Activated CD8-positive, alpha-beta memory T cell treated with anti-CD3 and anti-CD28 coated beads, Interleukin-2, amount 50 U/mL, for 24 hours (primary cell): ENCODE data around the gene NIPAL1.

Source experiments
- DNase-seq: peaks from one replicate; pipeline ENCODE4 v3.0.0-alpha.2; 2020; ENCODE audit errors: extremely low read depth

Gene NIPAL1

DNA sequence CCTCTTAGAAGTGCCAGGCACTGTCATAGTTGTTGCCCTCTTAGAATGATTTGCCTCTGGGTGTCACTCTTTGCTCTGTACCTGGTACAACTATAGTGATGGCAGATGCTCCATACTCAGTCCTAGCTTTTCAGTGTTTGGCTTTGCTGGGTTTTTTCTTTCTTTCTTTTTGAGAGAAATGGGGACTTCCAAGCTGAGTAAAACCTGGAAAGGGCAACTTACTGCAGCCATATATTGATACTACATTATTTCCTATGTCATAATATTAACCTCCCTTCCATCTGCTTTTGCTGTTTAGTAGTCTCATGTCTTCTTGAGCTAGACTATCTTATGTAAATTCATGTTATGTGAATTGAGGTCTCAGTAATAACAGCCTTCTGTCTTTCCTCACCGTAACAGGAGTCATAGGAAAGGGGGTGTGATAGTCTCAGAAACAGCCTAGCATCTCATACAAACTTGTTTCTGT is 49.0 kb downstream of the NIPAL1 start:
- DNase-seq: no peak

DNA sequence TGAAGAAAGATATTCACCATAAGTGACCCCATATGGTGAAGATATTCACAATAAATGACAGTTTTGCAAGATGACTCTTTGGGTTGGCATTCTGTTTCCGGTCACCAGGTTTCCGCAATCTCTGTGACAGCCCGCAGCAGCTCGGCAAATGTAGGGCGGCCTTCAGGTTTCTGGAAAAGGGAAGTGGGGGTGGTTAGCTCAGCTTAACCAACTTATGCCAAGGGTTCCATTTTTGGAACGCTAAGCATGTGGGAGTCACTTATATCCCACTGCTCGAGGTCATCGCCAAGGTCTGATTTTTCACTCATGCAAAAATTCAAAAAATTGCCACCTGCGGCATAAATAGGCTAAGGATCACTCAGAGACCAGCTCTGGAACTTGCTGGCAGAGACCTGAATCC is 51.0 kb downstream of the NIPAL1 start:
- DNase-seq: no peak

DNA sequence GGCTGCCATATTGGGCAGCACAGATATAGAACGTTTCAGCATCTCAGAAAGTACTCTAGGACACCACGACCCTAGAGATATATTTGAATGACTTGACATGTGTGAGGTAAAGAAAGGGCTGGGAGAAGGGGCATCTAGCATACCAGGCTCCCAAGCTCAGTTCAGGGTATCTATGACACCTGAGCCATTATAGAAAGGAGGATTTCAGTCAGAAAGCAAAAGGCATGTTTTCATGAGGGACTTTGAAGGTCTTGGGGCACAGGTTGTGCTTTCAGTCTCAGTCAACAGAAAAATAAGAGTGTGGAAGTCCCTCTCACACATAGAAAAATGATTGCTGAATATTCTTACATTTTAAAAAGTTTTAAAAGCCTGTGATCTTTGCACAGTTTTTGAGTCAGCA is 51.6 kb downstream of the NIPAL1 start:
- DNase-seq: no peak

DNA sequence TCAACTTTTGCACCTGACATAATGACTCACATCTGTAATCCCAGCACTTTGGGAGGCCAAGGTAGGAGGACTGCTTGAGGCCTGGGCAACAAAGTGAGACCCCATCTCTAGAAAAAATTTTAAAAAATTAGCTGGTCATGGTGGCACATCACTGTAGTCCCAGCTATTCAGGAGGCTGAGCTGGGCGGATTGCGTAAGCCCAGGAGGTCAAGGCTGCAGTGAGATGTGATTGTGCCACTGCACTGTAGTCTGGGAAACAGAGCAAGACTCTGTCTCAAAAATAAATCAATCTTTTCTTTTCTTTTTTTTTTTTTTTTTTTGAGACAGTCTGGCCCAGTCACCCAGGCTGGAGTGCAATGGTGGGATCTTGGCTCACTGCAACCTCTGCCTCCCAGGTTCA is 52.5 kb downstream of the NIPAL1 start:
- no peak for DNase-seq

DNA sequence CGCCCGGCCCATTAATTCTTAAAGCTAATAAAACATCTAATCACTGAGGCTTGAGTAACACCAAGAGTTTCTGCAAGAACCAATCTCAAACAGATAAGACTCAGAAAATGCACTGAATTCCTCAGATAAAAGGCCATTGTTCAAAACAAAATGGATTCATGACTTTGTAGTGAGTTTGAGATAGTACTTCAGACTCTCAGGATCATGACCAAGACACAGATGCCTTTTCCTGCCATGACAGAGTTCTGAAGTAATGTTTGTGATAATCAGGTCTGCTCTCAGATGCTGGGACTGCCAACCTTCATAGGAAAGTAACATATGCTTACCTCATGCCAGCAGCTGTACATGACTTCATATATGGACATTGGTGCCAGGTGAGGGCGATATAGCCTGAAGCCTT is 54.6 kb downstream of the NIPAL1 start:
- DNase-seq: no peak

DNA sequence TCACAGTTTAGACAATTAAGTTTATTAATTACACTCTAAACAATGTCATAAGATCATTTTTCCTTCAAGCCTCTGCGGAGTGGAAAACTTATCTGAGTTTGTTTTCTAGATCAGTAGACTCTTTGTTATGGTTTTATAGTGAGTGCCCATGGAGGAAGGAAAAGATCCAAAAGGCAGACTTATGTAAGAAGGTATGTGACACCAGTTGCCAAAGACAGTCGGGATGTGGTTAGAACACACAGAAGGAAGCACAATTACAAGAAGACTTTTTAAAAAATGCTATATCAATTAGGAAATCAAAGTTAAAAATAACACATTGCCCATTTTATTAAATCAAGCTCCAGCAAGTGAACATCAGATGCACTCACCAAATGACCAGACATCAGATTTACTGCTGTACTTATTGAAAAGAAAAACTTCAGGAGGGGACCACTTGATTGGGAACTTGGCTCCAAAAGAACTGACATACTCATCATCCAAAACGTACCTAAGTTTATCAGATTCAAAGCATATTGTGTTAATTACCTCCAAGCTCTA is 57.1 kb downstream of the NIPAL1 start:
- DNase-seq: no peak

DNA sequence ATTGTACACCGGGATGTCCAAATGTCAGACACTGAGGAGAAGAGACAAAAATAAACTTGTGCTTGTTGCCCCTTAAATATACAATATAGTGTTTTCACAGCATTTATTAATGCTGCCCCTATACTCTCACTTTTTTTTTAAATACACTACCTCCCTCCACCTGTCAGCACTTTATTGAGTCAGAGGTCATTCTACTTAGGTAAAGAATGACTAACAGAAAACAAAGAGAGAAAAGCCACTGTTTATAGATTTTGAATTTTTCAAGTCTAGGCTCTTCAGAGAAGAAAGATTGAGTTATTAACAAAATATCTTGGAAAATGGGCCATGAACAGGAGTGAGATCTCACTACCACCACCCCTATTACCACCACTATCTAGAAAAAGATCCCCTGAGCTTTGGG is 58.1 kb downstream of the NIPAL1 start:
- DNase-seq: no peak

DNA sequence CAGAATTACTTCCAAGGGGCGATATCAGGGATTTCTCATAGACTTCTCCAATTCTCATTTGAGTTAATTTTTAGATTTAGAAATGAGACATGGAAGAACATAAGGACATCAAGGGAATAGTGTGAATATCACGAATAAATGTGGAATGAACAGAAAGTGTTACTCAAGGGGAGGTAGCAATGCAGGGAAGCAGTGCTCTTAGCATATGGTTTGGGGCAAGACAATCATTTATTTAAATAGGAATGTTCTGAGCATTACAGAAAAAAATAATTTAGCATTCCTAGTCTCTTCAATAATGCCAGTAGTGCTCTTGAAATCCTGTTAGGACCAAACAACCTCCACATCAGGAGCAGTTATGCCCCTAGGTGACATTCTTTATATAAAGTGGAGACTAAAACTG is 61.9 kb downstream of the NIPAL1 start:
- DNase-seq: no peak

DNA sequence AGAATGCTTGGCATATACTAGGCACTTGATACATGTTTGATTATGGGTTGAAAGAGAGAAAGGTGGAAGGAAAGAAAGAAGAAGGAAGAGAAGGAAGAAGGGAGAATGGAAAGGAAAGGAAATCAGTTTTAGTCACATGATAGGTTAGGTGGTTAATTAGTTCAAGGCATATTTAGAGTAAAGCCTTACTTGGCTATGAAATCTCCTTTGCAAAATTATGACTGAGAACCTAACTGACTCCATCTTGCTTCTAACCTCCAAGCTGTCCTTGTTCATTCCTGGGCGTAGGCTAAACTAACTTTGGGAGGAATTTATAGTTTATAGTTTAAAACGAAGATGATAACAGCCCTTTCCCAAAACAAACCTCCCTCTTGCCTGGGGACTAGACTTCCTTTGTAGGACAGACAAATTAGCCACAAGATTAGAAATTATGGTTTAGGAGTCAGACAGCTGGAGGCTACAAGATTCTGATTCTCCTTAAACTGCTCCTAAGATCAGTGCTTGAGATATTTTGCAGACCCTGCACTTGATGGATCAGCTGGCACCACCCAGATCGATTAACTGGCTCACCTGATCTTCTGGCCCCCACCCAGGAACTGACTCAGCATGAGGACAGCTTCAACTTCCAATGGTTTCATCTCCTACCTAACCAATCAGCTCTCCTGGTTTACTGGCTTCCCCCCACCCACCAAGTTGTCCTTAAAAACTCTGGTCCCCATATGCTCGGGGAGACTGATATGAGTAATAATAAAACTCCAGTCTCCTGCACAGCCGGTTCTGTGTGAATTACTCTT is 62.5 kb downstream of the NIPAL1 start:
- DNase-seq: no peak

DNA sequence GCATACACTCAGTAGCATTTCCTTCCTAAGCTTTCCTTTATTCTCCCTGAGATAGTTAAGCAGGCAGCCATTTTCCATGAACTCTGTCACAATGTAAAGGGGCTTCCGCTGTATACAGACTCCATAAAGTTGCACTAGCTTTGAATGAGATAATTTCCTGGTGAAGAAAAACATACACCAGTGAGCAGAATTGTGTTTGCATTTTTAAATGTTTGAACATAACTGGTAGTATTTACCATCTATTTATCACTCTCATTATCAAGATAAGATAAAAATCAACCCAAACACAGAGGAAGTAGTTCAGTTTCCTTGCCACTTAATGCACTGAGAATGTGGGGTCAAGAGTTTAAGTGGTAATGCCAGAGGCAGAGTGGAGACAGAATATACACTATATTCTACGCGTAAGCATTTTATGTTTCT is 63.4 kb downstream of the NIPAL1 start:
- DNase-seq: no peak

DNA sequence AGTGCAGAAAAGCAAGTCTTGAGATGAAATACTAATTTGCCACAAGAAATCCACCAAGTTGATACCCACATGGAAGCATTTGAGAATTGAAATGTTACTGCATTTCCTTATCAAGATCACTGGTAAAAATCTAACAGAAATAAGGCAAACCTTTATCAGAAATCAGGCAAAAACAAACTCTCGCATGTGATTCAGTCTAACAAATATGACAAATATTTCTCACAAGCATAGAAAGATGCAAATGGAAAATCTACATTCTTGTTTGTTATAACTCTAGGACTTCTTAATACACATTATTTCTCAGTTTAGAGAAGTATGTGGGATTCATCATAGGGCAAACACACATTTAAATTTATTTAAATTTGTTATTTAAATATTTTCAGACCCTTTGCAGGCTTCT is 64.6 kb downstream of the NIPAL1 start:
- no peak for DNase-seq

DNA sequence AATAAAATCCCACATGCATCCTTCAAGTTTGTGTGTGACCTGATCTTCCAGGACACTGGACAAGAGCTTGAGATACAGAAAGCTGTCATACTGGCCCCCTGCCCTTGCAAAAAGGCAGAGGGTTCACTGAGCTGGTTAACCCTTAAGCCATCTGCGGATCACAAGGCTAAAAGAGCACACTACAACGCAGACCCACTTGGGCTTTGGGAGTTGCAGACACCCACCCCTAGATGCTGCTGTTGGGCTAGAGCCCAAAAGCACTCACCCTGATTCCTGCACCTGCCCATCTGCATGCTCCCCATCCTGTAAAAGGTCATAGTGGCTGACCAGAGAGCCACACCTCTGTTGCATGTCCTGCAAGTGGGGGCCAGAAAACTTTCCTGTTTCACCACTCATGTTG is 66.4 kb downstream of the NIPAL1 start:
- DNase-seq: no peak

DNA sequence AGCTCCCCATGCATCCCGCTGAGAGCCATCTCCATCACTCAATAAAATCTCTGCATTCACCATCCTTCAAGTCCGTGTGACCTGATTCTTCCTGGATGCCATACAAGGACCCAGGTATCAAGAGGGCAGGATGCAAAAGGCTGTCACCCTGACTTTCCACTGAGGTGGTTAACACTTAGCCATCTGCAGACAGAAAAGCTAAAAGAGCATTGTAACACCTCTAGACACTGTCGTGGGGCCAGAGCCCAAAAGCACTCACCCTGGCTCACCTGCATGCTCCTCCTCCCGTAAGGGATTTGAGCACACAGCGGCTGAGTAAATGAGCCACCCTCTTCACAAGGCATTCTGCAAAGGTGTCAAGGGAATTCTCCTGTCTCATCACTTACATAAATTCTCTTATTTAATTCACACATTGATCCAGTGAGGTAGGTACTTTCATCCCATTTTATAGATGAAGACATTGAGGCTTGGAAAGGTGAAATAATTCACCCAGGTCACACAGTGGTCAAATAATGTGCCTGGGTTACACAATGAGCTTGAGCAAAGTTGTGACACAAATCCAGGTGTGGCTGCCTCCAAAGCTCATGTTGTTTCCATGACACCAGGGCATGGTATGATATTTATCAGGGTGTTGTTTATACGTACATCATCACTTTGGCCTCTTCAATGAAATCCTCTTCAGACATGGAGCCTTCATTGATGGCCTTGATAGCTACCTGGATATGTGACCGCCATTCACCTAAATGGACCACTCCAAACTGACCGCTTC is 69.4 kb downstream of the NIPAL1 start:
- DNase-seq: no peak
